ENCODE results near the gene SLC25A34. TPM values are rescaled to one million over a fixed set of nuclear protein-coding genes. Genes with fewer than 3 reads are reported as not detected.

Gene SLC25A34
- total RNA-seq, 1 donor from 2014 or later = 1.8 TPM

DNA sequence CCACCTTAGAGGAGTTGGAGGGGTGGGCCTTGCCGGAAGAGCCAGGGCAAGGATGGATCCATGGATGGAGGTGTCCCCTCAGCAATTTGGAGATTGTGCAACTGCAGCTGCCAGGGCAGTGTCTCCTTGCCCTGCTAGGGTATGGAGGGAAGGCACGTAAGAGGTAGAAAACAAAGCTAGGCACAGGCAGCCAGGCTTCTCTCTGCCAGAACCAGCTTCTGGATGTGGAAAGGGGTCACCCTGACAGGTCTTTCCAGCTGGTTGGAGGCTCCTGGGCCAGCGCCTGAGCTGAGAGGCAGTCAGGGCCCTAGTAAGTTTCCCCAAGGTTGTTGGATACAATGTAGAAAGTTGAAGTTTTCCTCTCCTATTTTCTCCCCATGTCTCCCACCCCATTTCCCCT lies 15.2 kb upstream of the SLC25A34 start:
- DNase-seq (ENCODE audit: low spot score) = no peak
- H3K9me3 Mint-ChIP-seq = no peaks in the 10 kb centered on the region
- H3K27me3 Mint-ChIP-seq (ENCODE audit: insufficient read depth) = no peaks in the 10 kb centered on the region
- peaks cover 13% of the 10 kb centered on the region for H3K36me3 Mint-ChIP-seq (ENCODE audit: low read depth)
- H3K4me3 Mint-ChIP-seq = no peak overlapping the region
- intact Hi-C loops (cut with micrococcal nuclease) = no loop called here
- no peaks in the 10 kb centered on the region for H3K4me1 Mint-ChIP-seq (ENCODE audit: low read depth)
- no peak overlapping the region for H3K27ac Mint-ChIP-seq

DNA sequence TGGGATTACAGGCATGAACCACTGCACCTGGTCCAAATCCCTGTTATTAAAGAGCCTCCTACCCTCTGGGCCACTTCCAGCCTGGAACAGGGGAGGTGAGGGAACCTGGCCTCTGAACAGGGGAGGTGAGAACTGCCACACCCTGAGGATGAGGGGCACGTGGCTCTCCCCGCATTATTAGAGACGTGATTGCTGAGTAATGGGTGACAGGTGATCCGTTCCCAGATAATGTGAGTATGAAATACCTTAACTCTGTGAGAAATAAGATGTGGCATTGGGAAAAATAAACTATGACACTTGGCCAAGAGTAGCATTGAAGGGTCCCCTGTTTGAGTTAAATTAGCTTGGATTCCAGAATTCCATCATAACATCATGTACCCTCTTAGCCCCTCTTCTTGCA lies 13.6 kb upstream of the SLC25A34 start:
- intact Hi-C loops (cut with micrococcal nuclease) = no loop called here
- peaks cover 21% of the 10 kb centered on the region for H3K36me3 Mint-ChIP-seq (ENCODE audit: low read depth)

DNA sequence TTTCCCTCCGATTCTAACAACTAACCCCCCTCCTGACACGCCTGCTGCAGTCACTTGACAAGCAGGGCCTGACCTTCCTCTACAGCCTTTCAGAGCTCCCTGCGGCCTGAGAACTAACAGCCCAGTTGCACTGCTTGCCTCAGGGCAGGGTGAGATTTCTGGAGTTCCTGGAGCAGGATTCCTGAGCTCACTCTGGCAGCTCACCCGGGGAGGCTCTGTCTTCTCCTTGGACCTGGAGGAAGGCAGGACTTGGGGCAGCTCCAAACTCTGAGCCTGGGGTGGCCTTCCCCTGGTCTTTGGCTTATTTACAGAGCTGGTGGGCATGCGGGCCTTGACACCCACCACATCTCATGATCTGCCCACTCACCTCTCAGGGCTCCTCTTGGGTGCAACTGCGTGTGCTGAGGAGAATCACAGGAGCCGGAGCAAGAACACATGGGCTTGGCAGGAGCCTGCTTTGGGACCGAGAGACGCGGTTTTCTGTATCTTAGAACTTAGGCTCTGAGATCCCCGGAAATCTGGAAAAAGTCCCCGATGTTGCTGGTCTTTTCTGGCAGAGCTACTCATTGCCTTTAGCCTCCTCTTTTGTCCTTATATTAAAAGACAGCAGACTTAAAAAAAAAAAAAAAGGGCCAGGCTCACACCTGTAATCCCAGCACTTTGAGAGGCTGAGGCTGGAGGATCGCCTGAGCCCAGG lies 13.1 kb upstream of the SLC25A34 start:
- intact Hi-C loops (cut with micrococcal nuclease) = no loop called here
- Mint-ChIP-seq H3K4me3 (no peak overlapping the region), H3K27me3 (ENCODE audit: insufficient read depth) (no peaks in the 10 kb centered on the region), H3K27ac (no peak overlapping the region), H3K36me3 (ENCODE audit: low read depth) (peaks cover 25% of the 10 kb centered on the region), H3K4me1 (ENCODE audit: low read depth) (no peaks in the 10 kb centered on the region), H3K9me3 (no peaks in the 10 kb centered on the region)
- no peak for DNase-seq (ENCODE audit: low spot score)

More for the DNA sequence above, 13.6 kb upstream of the SLC25A34 start:
- Mint-ChIP-seq H3K27ac (no peak overlapping the region), H3K4me3 (no peak overlapping the region), H3K4me1 (ENCODE audit: low read depth) (no peaks in the 10 kb centered on the region), H3K27me3 (ENCODE audit: insufficient read depth) (no peaks in the 10 kb centered on the region), H3K9me3 (no peaks in the 10 kb centered on the region)
- no peak for DNase-seq (ENCODE audit: low spot score)

DNA sequence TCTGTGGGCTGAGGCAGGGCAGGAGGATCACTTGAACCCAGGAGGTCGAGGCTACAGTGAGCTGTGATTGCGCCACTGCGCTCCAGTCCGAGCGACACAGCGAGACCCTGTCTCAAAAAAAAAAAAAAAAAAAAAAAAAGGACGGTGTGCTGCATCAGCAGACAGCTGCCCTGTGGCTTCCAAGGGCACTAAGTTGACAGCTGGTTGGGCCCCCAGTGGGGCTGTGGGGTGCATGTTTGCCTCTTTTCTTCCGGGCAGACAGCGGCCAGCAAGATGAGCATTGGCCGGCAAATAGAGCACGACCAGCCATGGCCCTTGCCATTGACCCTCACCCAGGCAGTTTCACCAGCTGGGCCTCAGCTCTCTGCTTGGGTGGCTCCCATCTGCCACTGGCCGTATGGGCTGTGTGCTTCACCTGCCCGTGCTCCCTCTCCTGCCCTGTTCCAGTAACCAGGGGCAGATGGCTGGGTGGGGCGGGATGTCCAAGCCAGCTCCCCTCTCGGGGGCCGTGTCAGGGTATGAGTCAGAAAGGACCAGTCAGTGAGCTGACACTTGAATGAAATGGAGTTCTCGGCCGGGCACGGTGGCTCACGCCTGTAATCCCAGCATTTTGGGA lies 12.3 kb upstream of the SLC25A34 start:
- DNase-seq (ENCODE audit: low spot score) = no peak

DNA sequence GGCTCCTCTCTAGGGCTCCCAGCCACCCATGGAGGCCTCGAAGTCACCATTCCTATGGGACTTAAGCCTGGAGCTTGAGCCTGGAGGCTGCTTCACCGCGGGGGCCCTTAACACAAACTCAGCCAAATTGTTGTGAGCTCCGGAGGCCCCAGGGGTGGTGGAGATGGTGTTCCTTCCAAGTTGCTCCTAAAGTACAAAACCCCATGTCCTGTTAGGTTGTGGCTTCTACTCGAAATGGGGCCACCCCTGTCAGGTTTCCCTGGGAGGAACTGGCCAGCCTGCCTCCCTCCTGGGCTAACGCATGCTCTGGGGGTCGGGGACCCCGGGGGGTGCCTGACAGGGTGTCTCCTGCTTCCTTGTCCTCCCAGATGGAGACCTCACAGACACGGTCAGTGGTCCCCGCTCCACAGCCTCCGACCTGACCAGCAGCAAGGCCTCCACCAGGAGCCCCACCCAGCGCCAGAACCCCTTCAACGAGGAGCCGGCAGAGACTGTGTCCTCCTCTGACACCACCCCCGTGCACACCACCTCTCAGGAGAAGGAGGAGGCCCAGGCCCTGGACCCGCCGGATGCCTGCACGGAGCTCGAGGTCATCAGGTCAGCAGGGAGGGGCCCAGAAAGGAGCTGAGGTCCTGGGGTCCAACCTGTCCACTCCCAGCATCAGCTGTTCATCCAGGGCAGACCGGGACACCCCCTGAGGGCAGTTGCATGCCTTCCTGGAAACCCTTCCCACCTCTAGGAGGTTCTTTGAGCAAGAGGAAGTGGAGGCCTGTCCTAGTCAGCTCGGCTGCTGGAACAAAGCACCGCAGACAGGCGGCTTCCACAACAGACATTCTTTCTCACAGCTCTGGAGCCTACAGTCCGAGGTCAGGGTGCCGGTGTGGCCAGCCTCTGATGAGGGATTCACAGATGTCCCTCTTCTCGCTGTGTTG lies 10.8 kb upstream of the SLC25A34 start:
- intact Hi-C loops (cut with micrococcal nuclease) = no loop called here
- no peaks in the 10 kb centered on the region for H3K4me1 Mint-ChIP-seq (ENCODE audit: low read depth)
- no peaks in the 10 kb centered on the region for H3K27me3 Mint-ChIP-seq (ENCODE audit: insufficient read depth)
- H3K36me3 Mint-ChIP-seq (ENCODE audit: low read depth) = peaks cover 21% of the 10 kb centered on the region
- no peak overlapping the region for H3K27ac Mint-ChIP-seq
- H3K4me3 Mint-ChIP-seq = no peak overlapping the region
- H3K9me3 Mint-ChIP-seq = no peaks in the 10 kb centered on the region
- DNase-seq (ENCODE audit: low spot score) = no peak

More for the DNA sequence above, 12.3 kb upstream of the SLC25A34 start:
- H3K4me1 Mint-ChIP-seq (ENCODE audit: low read depth) = no peaks in the 10 kb centered on the region
- intact Hi-C loops (cut with micrococcal nuclease) = no loop called here
- peaks cover 22% of the 10 kb centered on the region for H3K36me3 Mint-ChIP-seq (ENCODE audit: low read depth)
- H3K4me3 Mint-ChIP-seq = no peak overlapping the region
- H3K27ac Mint-ChIP-seq = no peak overlapping the region
- H3K27me3 Mint-ChIP-seq (ENCODE audit: insufficient read depth) = no peaks in the 10 kb centered on the region
- H3K9me3 Mint-ChIP-seq = no peaks in the 10 kb centered on the region

DNA sequence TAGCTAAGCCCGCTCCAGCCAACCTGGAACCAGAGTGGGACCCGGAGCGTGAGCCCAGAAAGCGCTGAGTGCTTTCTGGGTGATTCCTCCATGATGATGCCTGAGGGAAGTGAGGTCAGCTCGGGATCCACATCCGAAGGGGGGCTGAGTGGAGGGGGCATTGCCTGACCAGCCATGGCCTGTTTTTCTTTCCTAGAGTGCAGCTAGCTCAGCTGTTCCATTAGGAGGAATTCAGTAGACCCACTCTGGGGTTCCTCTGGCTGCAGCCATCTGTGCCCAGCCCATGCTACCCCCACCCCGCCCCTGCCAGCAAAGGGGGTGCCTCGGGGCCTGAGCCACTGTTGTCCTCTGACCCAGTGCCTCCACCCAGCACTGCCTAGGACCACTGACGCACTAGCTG lies 9.6 kb upstream of the SLC25A34 start:
- intact Hi-C loops (cut with micrococcal nuclease) = no loop called here
- Mint-ChIP-seq H3K4me3 (no peak overlapping the region), H3K27ac (no peak overlapping the region), H3K36me3 (ENCODE audit: low read depth) (peaks cover 21% of the 10 kb centered on the region), H3K9me3 (no peaks in the 10 kb centered on the region), H3K4me1 (ENCODE audit: low read depth) (no peaks in the 10 kb centered on the region), H3K27me3 (ENCODE audit: insufficient read depth) (no peaks in the 10 kb centered on the region)
- DNase-seq (ENCODE audit: low spot score) = no peak

DNA sequence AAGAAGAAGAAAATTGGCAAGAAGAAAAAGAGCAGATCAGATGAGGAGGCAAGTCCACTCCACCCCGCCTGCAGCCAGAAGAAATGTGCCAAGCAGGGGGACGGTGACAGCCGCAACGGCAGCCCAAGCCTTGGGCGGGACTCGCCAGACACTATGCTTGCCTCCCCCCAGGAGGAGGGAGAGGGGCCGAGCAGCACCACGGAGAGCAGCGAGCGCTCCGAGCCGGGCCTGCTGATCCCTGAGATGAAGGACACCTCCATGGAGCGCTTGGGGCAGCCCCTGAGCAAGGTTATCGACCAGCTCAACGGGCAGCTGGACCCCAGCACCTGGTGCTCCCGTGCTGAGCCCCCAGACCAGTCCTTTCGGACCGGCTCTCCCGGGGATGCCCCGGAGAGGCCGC lies 9.0 kb upstream of the SLC25A34 start:
- no peak for DNase-seq (ENCODE audit: low spot score)
- H3K36me3 Mint-ChIP-seq (ENCODE audit: low read depth) = peaks cover 21% of the 10 kb centered on the region
- no peaks in the 10 kb centered on the region for H3K9me3 Mint-ChIP-seq
- no peaks in the 10 kb centered on the region for H3K4me1 Mint-ChIP-seq (ENCODE audit: low read depth)
- no peaks in the 10 kb centered on the region for H3K27me3 Mint-ChIP-seq (ENCODE audit: insufficient read depth)
- no peak overlapping the region for H3K27ac Mint-ChIP-seq
- H3K4me3 Mint-ChIP-seq = no peak overlapping the region
- intact Hi-C loops (cut with micrococcal nuclease) = no loop called here

DNA sequence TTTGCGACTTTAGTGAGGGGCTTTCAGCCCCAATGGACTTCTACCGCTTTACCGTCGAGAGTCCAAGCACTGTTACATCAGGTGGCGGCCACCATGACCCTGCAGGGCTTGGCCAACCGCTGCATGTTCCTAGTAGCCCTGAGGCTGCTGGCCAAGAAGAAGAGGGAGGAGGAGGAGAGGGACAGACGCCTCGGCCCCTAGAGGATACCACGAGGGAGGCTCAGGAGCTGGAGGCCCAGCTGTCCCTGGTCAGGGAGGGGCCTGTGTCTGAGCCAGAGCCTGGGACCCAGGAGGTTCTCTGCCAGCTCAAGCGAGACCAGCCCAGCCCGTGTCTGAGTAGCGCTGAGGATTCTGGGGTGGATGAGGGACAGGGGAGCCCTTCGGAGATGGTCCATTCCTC lies 8.6 kb upstream of the SLC25A34 start:
- intact Hi-C loops (cut with micrococcal nuclease) = no loop called here
- Mint-ChIP-seq H3K27me3 (ENCODE audit: insufficient read depth) (no peaks in the 10 kb centered on the region), H3K4me3 (no peak overlapping the region), H3K9me3 (no peaks in the 10 kb centered on the region), H3K27ac (no peak overlapping the region), H3K4me1 (ENCODE audit: low read depth) (no peaks in the 10 kb centered on the region), H3K36me3 (ENCODE audit: low read depth) (peaks cover 23% of the 10 kb centered on the region)
- DNase-seq (ENCODE audit: low spot score) = no peak

DNA sequence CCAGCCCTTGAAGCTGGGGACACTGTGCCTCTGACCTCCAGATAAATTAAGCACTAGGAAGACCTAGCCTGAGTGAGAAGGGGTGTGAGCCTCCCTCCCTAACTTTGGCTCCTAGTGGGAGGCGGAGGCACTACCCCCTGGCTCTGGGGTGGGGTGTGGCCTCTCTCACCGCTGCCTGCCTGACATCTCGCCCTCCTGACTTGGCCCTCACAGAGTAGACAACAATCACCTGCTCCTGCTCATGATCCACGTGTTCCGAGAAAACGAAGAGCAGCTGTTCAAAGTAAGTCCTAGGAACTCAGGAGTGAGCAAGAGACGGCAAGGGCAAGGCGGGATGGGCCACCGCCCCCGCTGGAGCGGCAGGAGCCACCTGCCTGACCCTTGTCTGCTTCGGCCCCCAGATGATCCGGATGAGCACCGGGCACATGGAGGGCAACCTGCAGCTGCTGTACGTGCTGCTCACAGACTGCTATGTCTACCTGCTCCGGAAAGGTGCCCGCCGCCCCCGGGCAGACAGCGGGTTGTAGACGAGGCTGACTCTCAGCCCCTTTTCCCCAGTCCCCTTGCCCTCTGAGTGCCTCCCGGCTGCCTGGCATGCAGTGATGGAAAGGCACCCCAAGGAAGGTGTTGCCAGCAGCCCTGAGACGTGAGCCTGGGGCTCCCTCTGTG lies 8.1 kb upstream of the SLC25A34 start:
- H3K27ac Mint-ChIP-seq = no peak overlapping the region
- intact Hi-C loops (cut with micrococcal nuclease) = no loop called here
- no peak for DNase-seq (ENCODE audit: low spot score)
- no peaks in the 10 kb centered on the region for H3K27me3 Mint-ChIP-seq (ENCODE audit: insufficient read depth)
- no peaks in the 10 kb centered on the region for H3K9me3 Mint-ChIP-seq
- no peaks in the 10 kb centered on the region for H3K4me1 Mint-ChIP-seq (ENCODE audit: low read depth)
- H3K36me3 Mint-ChIP-seq (ENCODE audit: low read depth) = peaks cover 20% of the 10 kb centered on the region
- no peak overlapping the region for H3K4me3 Mint-ChIP-seq

DNA sequence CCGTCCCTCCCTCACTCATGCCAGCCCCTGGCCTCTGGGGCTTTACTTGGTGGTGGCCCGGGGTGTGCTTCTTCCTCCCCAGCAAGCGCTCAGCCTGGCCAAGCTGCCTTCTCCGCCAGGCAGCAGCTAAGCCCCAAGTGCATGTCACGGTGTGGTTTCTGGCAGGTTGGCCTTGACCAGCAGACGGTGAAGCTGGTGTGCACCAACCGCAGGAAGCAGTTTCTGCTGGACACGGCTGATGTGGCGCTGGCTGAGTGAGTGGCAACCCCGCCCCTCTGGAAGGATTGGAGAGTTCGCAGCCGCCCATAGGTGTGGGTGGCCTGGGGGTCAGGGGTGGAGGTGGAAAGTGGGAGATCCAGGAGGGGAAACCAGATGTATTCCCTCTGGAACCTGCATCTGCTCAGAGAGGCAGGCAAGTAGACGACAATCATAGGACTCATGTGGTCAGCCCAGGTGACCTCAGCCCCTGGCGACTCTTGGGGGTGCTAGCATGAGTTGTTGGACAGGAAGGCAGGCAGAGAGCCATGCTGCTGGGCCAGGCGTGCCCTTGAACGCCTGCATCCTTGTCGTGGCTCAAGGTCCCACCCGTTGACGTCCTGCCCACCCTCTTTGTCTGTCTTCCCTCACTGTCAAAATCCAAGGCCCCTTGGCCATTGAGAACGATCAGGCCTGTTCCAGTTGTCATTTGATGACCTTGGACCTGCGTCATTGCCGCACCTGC lies 7.0 kb upstream of the SLC25A34 start:
- H3K36me3 Mint-ChIP-seq (ENCODE audit: low read depth) = peaks cover 24% of the 10 kb centered on the region
- H3K9me3 Mint-ChIP-seq = no peaks in the 10 kb centered on the region
- H3K4me3 Mint-ChIP-seq = no peak overlapping the region
- no peaks in the 10 kb centered on the region for H3K4me1 Mint-ChIP-seq (ENCODE audit: low read depth)
- DNase-seq (ENCODE audit: low spot score) = no peak
- H3K27ac Mint-ChIP-seq = no peak overlapping the region
- intact Hi-C loops (cut with micrococcal nuclease) = no loop called here
- H3K27me3 Mint-ChIP-seq (ENCODE audit: insufficient read depth) = no peaks in the 10 kb centered on the region

DNA sequence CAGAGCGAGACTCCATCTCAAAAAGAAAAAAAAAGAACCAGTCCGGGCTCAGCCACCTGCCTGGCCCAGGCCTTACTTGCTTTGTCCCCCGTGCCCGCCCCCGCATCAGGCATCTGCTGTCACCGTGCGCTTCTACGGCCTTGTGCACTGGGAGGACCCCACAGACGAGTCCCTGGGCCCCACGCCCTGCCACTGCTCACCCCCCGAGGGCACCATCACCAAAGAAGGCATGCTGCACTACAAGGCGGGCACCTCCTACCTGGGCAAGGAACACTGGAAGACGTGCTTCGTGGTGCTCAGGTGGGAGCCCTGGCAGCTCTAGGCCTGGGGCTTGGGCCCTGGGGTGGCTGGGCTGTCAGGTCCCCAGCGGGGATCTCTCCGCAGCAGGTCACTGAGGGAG lies 5.6 kb upstream of the SLC25A34 start:
- Mint-ChIP-seq H3K27ac (no peak overlapping the region), H3K4me3 (no peak overlapping the region), H3K4me1 (ENCODE audit: low read depth) (no peaks in the 10 kb centered on the region), H3K36me3 (ENCODE audit: low read depth) (peaks cover 24% of the 10 kb centered on the region), H3K9me3 (no peaks in the 10 kb centered on the region), H3K27me3 (ENCODE audit: insufficient read depth) (no peaks in the 10 kb centered on the region)
- no peak for DNase-seq (ENCODE audit: low spot score)
- intact Hi-C loops (cut with micrococcal nuclease) = no loop called here

DNA sequence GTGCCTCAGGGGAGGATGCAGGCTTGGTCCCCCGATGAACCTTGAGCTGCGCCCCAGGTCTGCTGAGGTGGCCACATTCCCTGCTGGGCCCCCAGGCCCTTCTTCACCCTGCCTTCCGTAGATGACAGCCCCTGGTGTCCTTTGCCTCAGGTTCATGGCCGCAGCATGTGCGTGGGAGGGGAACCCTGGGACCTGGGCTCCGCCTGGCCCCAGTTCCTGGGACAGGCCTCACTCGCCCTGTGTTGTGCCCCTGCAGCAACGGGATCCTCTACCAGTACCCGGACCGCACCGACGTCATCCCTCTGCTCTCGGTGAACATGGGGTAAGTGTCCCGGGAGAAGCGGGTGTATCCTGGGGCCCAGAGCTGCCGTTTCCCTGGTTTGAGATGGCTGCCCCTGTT lies 5.1 kb upstream of the SLC25A34 start:
- no peaks in the 10 kb centered on the region for H3K9me3 Mint-ChIP-seq
- no peak overlapping the region for H3K27ac Mint-ChIP-seq

More for the DNA sequence above, 5.1 kb upstream of the SLC25A34 start:
- no peak overlapping the region for H3K4me3 Mint-ChIP-seq
- H3K27me3 Mint-ChIP-seq (ENCODE audit: insufficient read depth) = no peaks in the 10 kb centered on the region
- peaks cover 21% of the 10 kb centered on the region for H3K36me3 Mint-ChIP-seq (ENCODE audit: low read depth)
- DNase-seq (ENCODE audit: low spot score) = no peak
- H3K4me1 Mint-ChIP-seq (ENCODE audit: low read depth) = no peaks in the 10 kb centered on the region
- intact Hi-C loops (cut with micrococcal nuclease) = no loop called here

Measured in activated T-helper 1 cell treated with anti-CD3 and anti-CD28 coated beads, Interleukin-12 subunit alpha, Interleukin-12 subunit beta, Interleukin-2, Interleukin-4 antibody, amounts not matched to agents 30 ng/mL and 10 ng/mL and 1 ng/mL, durations not matched to agents 14 hours and 24 hours and 36 hours (primary cell).